Mesothelial cell of epicardium (in vitro differentiated cells): ENCODE measurements around the gene RPL22. TPM values are rescaled to one million over a fixed set of nuclear protein-coding genes. Genes with fewer than 3 reads are reported as not detected.

ENCODE experiments used
- DNase-seq, 2 experiments: peaks; one replicate each; pipeline ENCODE4 v3.0.0; 2021; ENCODE audit warnings: low spot score in 2 of 2; ENCODE audit not compliant: unreplicated experiment in 2 of 2
- H3K27ac Mint-ChIP-seq: 2 replicates; pipeline ENCODE4 v1.8.0; 2021; ENCODE audit warnings: mixed read lengths
- H3K27me3 Mint-ChIP-seq: 2 replicates; pipeline ENCODE4 v1.8.0; 2021; ENCODE audit warnings: low read depth, mixed read lengths
- H3K36me3 Mint-ChIP-seq: 2 replicates; pipeline ENCODE4 v1.8.0; 2021; ENCODE audit warnings: mixed read lengths
- H3K4me1 Mint-ChIP-seq: 2 replicates; pipeline ENCODE4 v1.8.0; 2021; ENCODE audit warnings: mixed read lengths
- H3K4me3 Mint-ChIP-seq: 2 replicates; pipeline ENCODE4 v1.8.0; 2021; ENCODE audit warnings: mild to moderate bottlenecking, moderate library complexity, mixed read lengths
- H3K9me3 Mint-ChIP-seq: 2 replicates; pipeline ENCODE4 v1.8.0; 2021; ENCODE audit warnings: mixed read lengths
- CTCF ChIP-seq: fragments of 200-600 bp; sonication (generic); IDR thresholded peaks from one replicate; pipeline ENCODE4 v1.5.0; 2021; ENCODE audit warnings: antibody characterized with exemption; ENCODE audit not compliant: unreplicated experiment
- total RNA-seq: library from RNA; stranded (reverse); gene quantifications from 3 replicates; pipeline ENCODE4 v1.2.1, GENCODE V29; 2021

RPL22 gene
- total RNA-seq, 1 donor from 2014 or later, result 426 TPM

- Mint-ChIP-seq H3K27ac (no peak overlapping the region), H3K4me1 (peaks cover 2% of the 10 kb centered on the region), H3K36me3 (no peaks in the 10 kb centered on the region), H3K4me3 (no peak overlapping the region), H3K9me3 (no peaks in the 10 kb centered on the region), H3K27me3 (peaks cover 38% of the 10 kb centered on the region)
- TF ChIP-seq CTCF, result no peak
- no peak for DNase-seq
These were observed 56.0 kb downstream of the RPL22 start for GRCh38 chr1:6143395-6143794.

GRCh38 chr1:6142734-6143133 lies 56.7 kb downstream of the RPL22 start:
- H3K4me1 Mint-ChIP-seq, result no peaks in the 10 kb centered on the region
- peaks cover 34% of the 10 kb centered on the region for H3K27me3 Mint-ChIP-seq
- H3K36me3 Mint-ChIP-seq, result no peaks in the 10 kb centered on the region
- no peak for TF ChIP-seq CTCF
- no peak overlapping the region for H3K4me3 Mint-ChIP-seq
- H3K27ac Mint-ChIP-seq, result no peak overlapping the region
- no peaks in the 10 kb centered on the region for H3K9me3 Mint-ChIP-seq
- no peak for DNase-seq

- Mint-ChIP-seq H3K4me3 (no peak overlapping the region), H3K27me3 (peaks cover 33% of the 10 kb centered on the region), H3K27ac (no peak overlapping the region), H3K4me1 (no peaks in the 10 kb centered on the region), H3K36me3 (no peaks in the 10 kb centered on the region), H3K9me3 (no peaks in the 10 kb centered on the region)
- no peak for DNase-seq
- no peak for TF ChIP-seq CTCF
These were observed 57.3 kb downstream of the RPL22 start for GRCh38 chr1:6142036-6142621.

GRCh38 chr1:6141592-6141991 lies 57.8 kb downstream of the RPL22 start:
- Mint-ChIP-seq H3K4me1 (no peaks in the 10 kb centered on the region), H3K27ac (no peak overlapping the region), H3K4me3 (no peak overlapping the region), H3K9me3 (no peaks in the 10 kb centered on the region), H3K27me3 (peaks cover 30% of the 10 kb centered on the region), H3K36me3 (no peaks in the 10 kb centered on the region)
- no peak for TF ChIP-seq CTCF
- no peak for DNase-seq

- Mint-ChIP-seq H3K36me3 (no peaks in the 10 kb centered on the region), H3K9me3 (no peaks in the 10 kb centered on the region), H3K4me3 (no peak overlapping the region), H3K4me1 (no peaks in the 10 kb centered on the region), H3K27ac (no peak overlapping the region), H3K27me3 (peaks cover 25% of the 10 kb centered on the region)
- no peak for DNase-seq
- no peak for TF ChIP-seq CTCF
These were observed 59.0 kb downstream of the RPL22 start for GRCh38 chr1:6140413-6140812.

- H3K27me3 Mint-ChIP-seq, result peaks cover 16% of the 10 kb centered on the region
- DNase-seq, result no peak
- no peaks in the 10 kb centered on the region for H3K36me3 Mint-ChIP-seq
- H3K9me3 Mint-ChIP-seq, result peaks cover 2% of the 10 kb centered on the region
- H3K4me3 Mint-ChIP-seq, result no peak overlapping the region
- H3K4me1 Mint-ChIP-seq, result no peaks in the 10 kb centered on the region
- TF ChIP-seq CTCF, result no peak
- H3K27ac Mint-ChIP-seq, result no peak overlapping the region
These were observed 61.6 kb downstream of the RPL22 start for GRCh38 chr1:6137758-6138157.
